ENCODE measurements around the gene KRT72. TPM values are rescaled to one million over a fixed set of nuclear protein-coding genes. Genes with fewer than 3 reads are reported as not detected.

KRT72 gene
- total and polyA plus RNA-seq, 4 donors: 0.10 to 0.51 (median 0.20) TPM

GRCh38 chr12:52611080-52611468 is 9.8 kb upstream of the KRT72 start:
- Histone ChIP-seq H3K9me3 (ENCODE audit: control insufficient read depth, insufficient read depth, low read length) (no peaks in the 10 kb centered on the region), H3K36me3 (ENCODE audit: control insufficient read depth, insufficient read depth, low read length) (no peaks in the 10 kb centered on the region), H3K27ac (ENCODE audit: low read depth, low read length) (no peak overlapping the region), H3K4me3 (ENCODE audit: low read depth, low read length) (no peak overlapping the region), H3K27me3 (ENCODE audit: control insufficient read depth, insufficient read depth, low read length) (peaks cover 3% of the 10 kb centered on the region), H3K4me1 (ENCODE audit: control insufficient read depth, insufficient read depth, low read length) (peaks cover 4% of the 10 kb centered on the region)
- 94% methylated on average over 6 of the region's 6 CpGs for WGBS (ENCODE audit: insufficient coverage)
- no peak for DNase-seq (ENCODE audit: low read depth in 4 of 6, low spot score in 6 of 6)

- peaks cover 4% of the 10 kb centered on the region for H3K4me1 ChIP-seq (ENCODE audit: control insufficient read depth, insufficient read depth, low read length)
- WGBS (ENCODE audit: insufficient coverage): 88% methylated on average over 8 of the region's 8 CpGs
These were observed 7.8 kb upstream of the KRT72 start for GRCh38 chr12:52608826-52609630.

GRCh38 chr12:52608161-52608560 is 6.9 kb upstream of the KRT72 start:
- H3K4me3 ChIP-seq (ENCODE audit: low read depth, low read length): no peak overlapping the region
- 82% methylated on average over 3 of the region's 6 CpGs for WGBS (ENCODE audit: insufficient coverage)
- DNase-seq (ENCODE audit: low read depth in 4 of 6, low spot score in 6 of 6): no peak
- H3K4me1 ChIP-seq (ENCODE audit: control insufficient read depth, insufficient read depth, low read length): peaks cover 4% of the 10 kb centered on the region
- H3K27me3 ChIP-seq (ENCODE audit: control insufficient read depth, insufficient read depth, low read length): peaks cover 3% of the 10 kb centered on the region
- no peaks in the 10 kb centered on the region for H3K9me3 ChIP-seq (ENCODE audit: control insufficient read depth, insufficient read depth, low read length)
- no peaks in the 10 kb centered on the region for H3K36me3 ChIP-seq (ENCODE audit: control insufficient read depth, insufficient read depth, low read length)
- no peak overlapping the region for H3K27ac ChIP-seq (ENCODE audit: low read depth, low read length)

More at GRCh38 chr12:52608826-52609630, 7.8 kb upstream of the KRT72 start:
- no peak for DNase-seq (ENCODE audit: low read depth in 4 of 6, low spot score in 6 of 6)
- H3K36me3 ChIP-seq (ENCODE audit: control insufficient read depth, insufficient read depth, low read length): no peaks in the 10 kb centered on the region
- no peaks in the 10 kb centered on the region for H3K9me3 ChIP-seq (ENCODE audit: control insufficient read depth, insufficient read depth, low read length)
- H3K27ac ChIP-seq (ENCODE audit: low read depth, low read length): no peak overlapping the region
- peaks cover 3% of the 10 kb centered on the region for H3K27me3 ChIP-seq (ENCODE audit: control insufficient read depth, insufficient read depth, low read length)
- no peak overlapping the region for H3K4me3 ChIP-seq (ENCODE audit: low read depth, low read length)

GRCh38 chr12:52607314-52607713 is 6.1 kb upstream of the KRT72 start:
- DNase-seq (ENCODE audit: low read depth in 4 of 6, low spot score in 6 of 6): no peak
- peaks cover 8% of the 10 kb centered on the region for H3K27me3 ChIP-seq (ENCODE audit: control insufficient read depth, insufficient read depth, low read length)
- H3K27ac ChIP-seq (ENCODE audit: low read depth, low read length): no peak overlapping the region
- no peaks in the 10 kb centered on the region for H3K36me3 ChIP-seq (ENCODE audit: control insufficient read depth, insufficient read depth, low read length)
- H3K4me3 ChIP-seq (ENCODE audit: low read depth, low read length): no peak overlapping the region
- H3K9me3 ChIP-seq (ENCODE audit: control insufficient read depth, insufficient read depth, low read length): no peaks in the 10 kb centered on the region
- H3K4me1 ChIP-seq (ENCODE audit: control insufficient read depth, insufficient read depth, low read length): peaks cover 4% of the 10 kb centered on the region
- WGBS (ENCODE audit: insufficient coverage): no CpG with 5 or more reads among the region's 1 CpG

GRCh38 chr12:52606581-52607218 is 5.4 kb upstream of the KRT72 start:
- Histone ChIP-seq H3K27me3 (ENCODE audit: control insufficient read depth, insufficient read depth, low read length) (peaks cover 13% of the 10 kb centered on the region), H3K27ac (ENCODE audit: low read depth, low read length) (no peak overlapping the region), H3K4me3 (ENCODE audit: low read depth, low read length) (no peak overlapping the region), H3K4me1 (ENCODE audit: control insufficient read depth, insufficient read depth, low read length) (peaks cover 4% of the 10 kb centered on the region), H3K36me3 (ENCODE audit: control insufficient read depth, insufficient read depth, low read length) (no peaks in the 10 kb centered on the region), H3K9me3 (ENCODE audit: control insufficient read depth, insufficient read depth, low read length) (no peaks in the 10 kb centered on the region)
- DNase-seq (ENCODE audit: low read depth in 4 of 6, low spot score in 6 of 6): no peak
- 82% methylated on average over 6 of the region's 7 CpGs for WGBS (ENCODE audit: insufficient coverage)

GRCh38 chr12:52606096-52606495 is 4.8 kb upstream of the KRT72 start:
- Histone ChIP-seq H3K4me1 (ENCODE audit: control insufficient read depth, insufficient read depth, low read length) (peaks cover 7% of the 10 kb centered on the region), H3K36me3 (ENCODE audit: control insufficient read depth, insufficient read depth, low read length) (no peaks in the 10 kb centered on the region), H3K27ac (ENCODE audit: low read depth, low read length) (no peak overlapping the region), H3K27me3 (ENCODE audit: control insufficient read depth, insufficient read depth, low read length) (peaks cover 19% of the 10 kb centered on the region), H3K9me3 (ENCODE audit: control insufficient read depth, insufficient read depth, low read length) (no peaks in the 10 kb centered on the region), H3K4me3 (ENCODE audit: low read depth, low read length) (no peak overlapping the region)
- 83% methylated on average over 1 of the region's 3 CpGs for WGBS (ENCODE audit: insufficient coverage)
- DNase-seq (ENCODE audit: low read depth in 4 of 6, low spot score in 6 of 6): peak in 1 of 6 donors; percentile 87

GRCh38 chr12:52605542-52605941 is 4.3 kb upstream of the KRT72 start:
- Histone ChIP-seq H3K4me1 (ENCODE audit: control insufficient read depth, insufficient read depth, low read length) (peaks cover 5% of the 10 kb centered on the region), H3K27ac (ENCODE audit: low read depth, low read length) (no peak overlapping the region), H3K9me3 (ENCODE audit: control insufficient read depth, insufficient read depth, low read length) (no peaks in the 10 kb centered on the region), H3K36me3 (ENCODE audit: control insufficient read depth, insufficient read depth, low read length) (no peaks in the 10 kb centered on the region), H3K4me3 (ENCODE audit: low read depth, low read length) (no peak overlapping the region), H3K27me3 (ENCODE audit: control insufficient read depth, insufficient read depth, low read length) (peaks cover 23% of the 10 kb centered on the region)
- DNase-seq (ENCODE audit: low read depth in 4 of 6, low spot score in 6 of 6): no peak
- WGBS (ENCODE audit: insufficient coverage): no CpG with 5 or more reads among the region's 1 CpG

GRCh38 chr12:52604859-52605258 is 3.6 kb upstream of the KRT72 start:
- H3K4me1 ChIP-seq (ENCODE audit: control insufficient read depth, insufficient read depth, low read length): peaks cover 3% of the 10 kb centered on the region
- no peaks in the 10 kb centered on the region for H3K9me3 ChIP-seq (ENCODE audit: control insufficient read depth, insufficient read depth, low read length)
- H3K4me3 ChIP-seq (ENCODE audit: low read depth, low read length): no peak overlapping the region
- no peak overlapping the region for H3K27ac ChIP-seq (ENCODE audit: low read depth, low read length)
- DNase-seq (ENCODE audit: low read depth in 4 of 6, low spot score in 6 of 6): no peak
- peaks cover 30% of the 10 kb centered on the region for H3K27me3 ChIP-seq (ENCODE audit: control insufficient read depth, insufficient read depth, low read length)
- no peaks in the 10 kb centered on the region for H3K36me3 ChIP-seq (ENCODE audit: control insufficient read depth, insufficient read depth, low read length)

- WGBS (ENCODE audit: insufficient coverage): 83% methylated on average over 1 of the region's 2 CpGs
- Histone ChIP-seq H3K27ac (ENCODE audit: low read depth, low read length) (no peak overlapping the region), H3K36me3 (ENCODE audit: control insufficient read depth, insufficient read depth, low read length) (no peaks in the 10 kb centered on the region), H3K9me3 (ENCODE audit: control insufficient read depth, insufficient read depth, low read length) (no peaks in the 10 kb centered on the region), H3K27me3 (ENCODE audit: control insufficient read depth, insufficient read depth, low read length) (peaks cover 39% of the 10 kb centered on the region), H3K4me3 (ENCODE audit: low read depth, low read length) (no peak overlapping the region), H3K4me1 (ENCODE audit: control insufficient read depth, insufficient read depth, low read length) (peaks cover 3% of the 10 kb centered on the region)
- DNase-seq (ENCODE audit: low read depth in 4 of 6, low spot score in 6 of 6): no peak
These were observed 2.1 kb upstream of the KRT72 start for GRCh38 chr12:52603314-52603713.

- WGBS (ENCODE audit: insufficient coverage): 71% methylated on average over 4 of the region's 5 CpGs
These were observed 1.3 kb upstream of the KRT72 start for GRCh38 chr12:52602552-52602951.

More at GRCh38 chr12:52602552-52602951, 1.3 kb upstream of the KRT72 start:
- H3K9me3 ChIP-seq (ENCODE audit: control insufficient read depth, insufficient read depth, low read length): no peaks in the 10 kb centered on the region
- no peaks in the 10 kb centered on the region for H3K36me3 ChIP-seq (ENCODE audit: control insufficient read depth, insufficient read depth, low read length)
- peaks cover 3% of the 10 kb centered on the region for H3K4me1 ChIP-seq (ENCODE audit: control insufficient read depth, insufficient read depth, low read length)
- no peak for DNase-seq (ENCODE audit: low read depth in 4 of 6, low spot score in 6 of 6)
- no peak overlapping the region for H3K27ac ChIP-seq (ENCODE audit: low read depth, low read length)
- H3K4me3 ChIP-seq (ENCODE audit: low read depth, low read length): no peak overlapping the region
- H3K27me3 ChIP-seq (ENCODE audit: control insufficient read depth, insufficient read depth, low read length): peaks cover 39% of the 10 kb centered on the region
